HEK293 (cell line): ENCODE results near the gene SLC45A2.

Experiments
- TCF7L2 ChIP-seq: IDR thresholded peaks from 2 replicates; pipeline ENCODE4 v1.6.1; 2011; ENCODE audit warnings: low read depth, mild to moderate bottlenecking, inconsistent platforms, low read length, moderate library complexity, borderline replicate concordance
- ZNF791 ChIP-seq: fragments of 450-650 bp; formaldehyde crosslinking; IDR thresholded peaks from 2 replicates; pipeline ENCODE4 v1.5.1; 2016; ENCODE audit warnings: missing biosample characterization, missing genetic modification characterization
- ZSCAN30 ChIP-seq: fragments of 450-650 bp; IDR thresholded peaks from 2 replicates; pipeline ENCODE4 v1.5.1; 2018; ENCODE audit warnings: missing biosample characterization, mild to moderate bottlenecking, missing genetic modification characterization, moderate library complexity
- TF ChIP-seq, protein P1 (sequence below): fragments of 450-650 bp; formaldehyde crosslinking; IDR thresholded peaks from 2 replicates; pipeline ENCODE4 v1.5.1; 2016; ENCODE audit warnings: missing biosample characterization, missing genetic modification characterization
- TF ChIP-seq, protein P2 (sequence below): fragments of 450-650 bp; formaldehyde crosslinking; IDR thresholded peaks from 2 replicates; pipeline ENCODE4 v1.5.1; 2016; ENCODE audit warnings: missing biosample characterization, missing genetic modification characterization, low read depth
- TF ChIP-seq, protein P3 (sequence below): fragments of 450-650 bp; IDR thresholded peaks from 2 replicates; pipeline ENCODE4 v1.5.1; 2018; ENCODE audit warnings: missing biosample characterization, mild to moderate bottlenecking, missing genetic modification characterization

DNA sequence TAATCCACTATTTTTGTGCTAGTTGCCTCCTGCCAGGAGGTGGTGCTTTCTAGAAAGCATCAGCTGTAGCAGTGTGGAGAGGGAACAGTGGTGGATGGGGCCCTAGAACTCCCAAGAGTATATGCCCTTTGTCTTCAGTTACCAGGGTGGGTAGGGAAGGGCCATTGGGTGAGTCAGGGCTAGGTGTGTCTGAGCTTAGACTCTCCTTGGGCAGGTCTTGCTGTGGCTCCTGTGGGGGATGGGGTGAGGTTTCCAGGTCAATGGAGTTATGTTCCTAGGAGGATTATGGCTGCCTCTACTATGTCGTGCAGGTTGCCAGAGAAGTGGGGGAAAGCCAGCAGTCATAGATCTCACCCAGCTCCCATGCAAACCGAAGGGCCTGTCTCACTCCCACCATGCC lies 81.4 kb downstream of the SLC45A2 start:
- TF ChIP-seq ZSCAN30 (tag by site-specific recombination), result no peak
- TF ChIP-seq ZNF791 (tag by site-specific recombination), result no peak
- TF ChIP-seq, protein P1, sequence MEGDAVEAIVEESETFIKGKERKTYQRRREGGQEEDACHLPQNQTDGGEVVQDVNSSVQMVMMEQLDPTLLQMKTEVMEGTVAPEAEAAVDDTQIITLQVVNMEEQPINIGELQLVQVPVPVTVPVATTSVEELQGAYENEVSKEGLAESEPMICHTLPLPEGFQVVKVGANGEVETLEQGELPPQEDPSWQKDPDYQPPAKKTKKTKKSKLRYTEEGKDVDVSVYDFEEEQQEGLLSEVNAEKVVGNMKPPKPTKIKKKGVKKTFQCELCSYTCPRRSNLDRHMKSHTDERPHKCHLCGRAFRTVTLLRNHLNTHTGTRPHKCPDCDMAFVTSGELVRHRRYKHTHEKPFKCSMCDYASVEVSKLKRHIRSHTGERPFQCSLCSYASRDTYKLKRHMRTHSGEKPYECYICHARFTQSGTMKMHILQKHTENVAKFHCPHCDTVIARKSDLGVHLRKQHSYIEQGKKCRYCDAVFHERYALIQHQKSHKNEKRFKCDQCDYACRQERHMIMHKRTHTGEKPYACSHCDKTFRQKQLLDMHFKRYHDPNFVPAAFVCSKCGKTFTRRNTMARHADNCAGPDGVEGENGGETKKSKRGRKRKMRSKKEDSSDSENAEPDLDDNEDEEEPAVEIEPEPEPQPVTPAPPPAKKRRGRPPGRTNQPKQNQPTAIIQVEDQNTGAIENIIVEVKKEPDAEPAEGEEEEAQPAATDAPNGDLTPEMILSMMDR, result no peak
- TF ChIP-seq, protein P2, sequence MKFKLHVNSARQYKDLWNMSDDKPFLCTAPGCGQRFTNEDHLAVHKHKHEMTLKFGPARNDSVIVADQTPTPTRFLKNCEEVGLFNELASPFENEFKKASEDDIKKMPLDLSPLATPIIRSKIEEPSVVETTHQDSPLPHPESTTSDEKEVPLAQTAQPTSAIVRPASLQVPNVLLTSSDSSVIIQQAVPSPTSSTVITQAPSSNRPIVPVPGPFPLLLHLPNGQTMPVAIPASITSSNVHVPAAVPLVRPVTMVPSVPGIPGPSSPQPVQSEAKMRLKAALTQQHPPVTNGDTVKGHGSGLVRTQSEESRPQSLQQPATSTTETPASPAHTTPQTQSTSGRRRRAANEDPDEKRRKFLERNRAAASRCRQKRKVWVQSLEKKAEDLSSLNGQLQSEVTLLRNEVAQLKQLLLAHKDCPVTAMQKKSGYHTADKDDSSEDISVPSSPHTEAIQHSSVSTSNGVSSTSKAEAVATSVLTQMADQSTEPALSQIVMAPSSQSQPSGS (tag by site-specific recombination), result no peak
- TF ChIP-seq TCF7L2, result no peak
- TF ChIP-seq, protein P3, sequence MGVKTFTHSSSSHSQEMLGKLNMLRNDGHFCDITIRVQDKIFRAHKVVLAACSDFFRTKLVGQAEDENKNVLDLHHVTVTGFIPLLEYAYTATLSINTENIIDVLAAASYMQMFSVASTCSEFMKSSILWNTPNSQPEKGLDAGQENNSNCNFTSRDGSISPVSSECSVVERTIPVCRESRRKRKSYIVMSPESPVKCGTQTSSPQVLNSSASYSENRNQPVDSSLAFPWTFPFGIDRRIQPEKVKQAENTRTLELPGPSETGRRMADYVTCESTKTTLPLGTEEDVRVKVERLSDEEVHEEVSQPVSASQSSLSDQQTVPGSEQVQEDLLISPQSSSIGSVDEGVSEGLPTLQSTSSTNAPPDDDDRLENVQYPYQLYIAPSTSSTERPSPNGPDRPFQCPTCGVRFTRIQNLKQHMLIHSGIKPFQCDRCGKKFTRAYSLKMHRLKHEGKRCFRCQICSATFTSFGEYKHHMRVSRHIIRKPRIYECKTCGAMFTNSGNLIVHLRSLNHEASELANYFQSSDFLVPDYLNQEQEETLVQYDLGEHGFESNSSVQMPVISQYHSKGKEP, result no peak
